M059J (cell line): ENCODE data around the gene RASGRF1. TPM values are rescaled to one million over a fixed set of nuclear protein-coding genes. Genes with fewer than 3 reads are reported as not detected.
"Not testable (repeated sequence)": the region's sequence is repeated elsewhere in the genome, so short reads cannot be mapped to it uniquely, and the experiment has no call there.

Experiments
- DNase-seq: peaks from one replicate; pipeline ENCODE4 v3.0.0-alpha.2; 2012; ENCODE audit warnings: low read depth
- total RNA-seq: library from RNA; depleted of rRNA; stranded (reverse); fragments of >200 nt; shearing (Covaris generic); gene quantifications from 2 replicates; pipeline ENCODE4 v1.2.3, GENCODE V29; 2014

Gene RASGRF1
- total RNA-seq, 1 experiment from 2014 or later, result 0.94 TPM

DNA sequence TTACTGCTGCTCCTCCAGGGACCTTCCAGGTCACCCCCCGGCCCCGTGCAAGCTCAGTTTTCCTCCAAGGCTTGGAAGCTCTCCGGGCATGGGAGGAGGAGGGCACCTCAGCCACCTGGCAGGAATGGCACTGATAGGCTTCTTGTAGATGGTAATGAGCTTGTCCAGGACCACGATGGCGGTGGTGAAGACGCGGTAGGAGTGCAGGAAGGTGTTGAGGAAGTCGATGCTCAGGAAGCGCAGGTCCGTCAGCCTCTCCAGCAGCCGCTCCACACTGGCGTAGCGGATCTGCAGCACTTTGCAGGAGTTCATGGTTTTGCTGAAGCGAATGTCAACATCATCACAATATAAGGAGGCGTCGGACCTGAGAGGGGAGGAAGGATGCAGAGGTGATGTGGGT is 84.5 kb downstream of the RASGRF1 start:
- no peak for DNase-seq

DNA sequence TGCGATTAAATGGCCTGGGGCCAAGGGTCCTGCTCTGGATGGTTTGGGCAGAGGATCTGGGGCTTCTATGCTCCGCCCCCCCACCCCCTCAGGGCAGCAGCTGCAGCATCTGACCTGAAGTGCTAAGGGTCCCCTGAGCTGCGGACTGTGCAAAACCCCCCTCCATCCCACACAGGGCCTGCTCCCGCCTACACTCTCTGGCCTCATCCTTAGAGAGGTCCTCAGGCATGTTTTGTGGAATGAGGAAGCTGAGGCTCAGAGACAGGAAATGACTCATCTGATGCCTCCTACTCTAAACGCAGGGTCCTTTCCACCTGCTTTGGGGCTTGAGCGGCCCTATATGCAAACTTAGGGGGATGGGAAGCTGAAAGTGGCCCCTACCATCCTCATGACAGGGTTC is 86.2 kb downstream of the RASGRF1 start:
- peak; percentile 88 for DNase-seq

DNA sequence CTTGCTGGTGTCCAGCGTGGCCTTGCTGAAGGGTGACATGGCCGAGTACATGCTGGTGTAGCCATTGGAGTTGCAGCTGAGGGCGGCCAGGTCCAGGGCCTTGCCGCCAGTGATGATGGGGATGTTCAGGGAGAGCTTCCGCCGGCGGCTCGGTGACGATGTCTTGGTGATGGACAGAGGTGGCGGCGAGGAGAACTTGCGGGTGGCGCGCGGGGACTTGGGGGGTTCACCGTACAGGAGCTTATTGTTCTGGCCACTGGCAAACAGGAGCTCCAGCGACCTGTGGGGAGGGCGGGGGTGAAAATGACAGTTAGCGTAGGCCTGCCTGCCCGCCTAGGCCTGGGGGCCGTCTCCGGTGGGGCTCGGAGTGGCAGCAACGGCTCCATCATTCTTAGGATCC is 86.7 kb downstream of the RASGRF1 start:
- no peak for DNase-seq

DNA sequence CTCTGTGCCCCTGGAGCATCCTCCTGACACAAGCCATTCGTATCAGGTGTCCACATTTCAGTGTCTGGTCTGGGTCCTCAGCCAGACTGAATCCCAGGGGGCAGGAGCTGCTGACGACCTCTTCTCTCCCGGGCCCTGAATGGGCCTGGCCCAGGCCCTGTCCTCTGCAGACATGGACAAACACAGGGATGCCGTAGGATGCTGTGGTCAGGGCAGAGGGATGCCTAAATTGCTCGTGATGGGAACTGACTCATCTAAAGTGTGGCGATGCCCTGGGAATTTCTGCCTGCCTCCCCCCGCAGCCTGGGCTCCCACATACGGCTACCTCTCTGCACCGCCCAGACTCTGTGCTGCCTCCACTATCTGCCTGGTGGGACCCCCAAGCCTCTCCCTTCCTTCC is 87.3 kb downstream of the RASGRF1 start:
- DNase-seq, result peak; percentile 75

DNA sequence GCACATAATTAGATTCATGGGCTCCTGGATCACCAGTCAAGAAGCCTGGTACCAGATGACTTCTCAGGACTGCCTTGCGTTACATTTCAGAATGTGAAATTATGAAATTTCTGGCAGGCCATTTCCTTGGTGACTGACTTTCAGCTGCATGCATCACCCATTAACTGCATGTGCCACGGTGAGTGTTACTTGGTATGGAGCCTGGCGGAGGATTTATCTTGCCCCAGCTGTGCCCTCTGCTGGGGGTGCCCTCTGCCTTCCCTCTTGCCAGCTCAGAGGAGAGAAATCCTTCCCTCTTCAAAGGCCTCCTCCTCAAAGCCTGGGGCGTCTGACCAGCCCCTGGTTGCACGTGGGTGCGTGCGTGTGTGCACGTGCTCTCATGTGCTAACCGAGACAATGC is 88.0 kb downstream of the RASGRF1 start:
- peak; percentile 40 for DNase-seq

DNA sequence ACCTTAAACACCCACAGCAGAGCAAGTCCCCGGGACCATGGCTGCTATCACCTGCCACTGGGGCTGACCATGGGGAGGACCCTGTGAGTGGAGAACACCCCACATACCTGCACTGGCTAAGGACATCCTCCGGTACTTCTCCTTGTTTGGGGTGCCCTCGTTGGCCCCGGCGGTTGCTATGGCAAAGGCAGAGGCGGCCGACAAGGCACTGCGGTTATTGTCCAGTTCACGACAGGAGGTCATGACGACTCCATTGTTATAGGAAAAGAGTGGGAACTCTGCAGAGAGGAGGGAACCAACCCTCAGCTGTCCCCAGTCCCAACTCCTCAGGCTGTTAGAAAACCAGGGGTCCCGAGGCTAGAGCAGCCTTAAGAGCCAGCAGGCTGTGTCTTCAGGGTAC is 90.9 kb downstream of the RASGRF1 start:
- no peak for DNase-seq

DNA sequence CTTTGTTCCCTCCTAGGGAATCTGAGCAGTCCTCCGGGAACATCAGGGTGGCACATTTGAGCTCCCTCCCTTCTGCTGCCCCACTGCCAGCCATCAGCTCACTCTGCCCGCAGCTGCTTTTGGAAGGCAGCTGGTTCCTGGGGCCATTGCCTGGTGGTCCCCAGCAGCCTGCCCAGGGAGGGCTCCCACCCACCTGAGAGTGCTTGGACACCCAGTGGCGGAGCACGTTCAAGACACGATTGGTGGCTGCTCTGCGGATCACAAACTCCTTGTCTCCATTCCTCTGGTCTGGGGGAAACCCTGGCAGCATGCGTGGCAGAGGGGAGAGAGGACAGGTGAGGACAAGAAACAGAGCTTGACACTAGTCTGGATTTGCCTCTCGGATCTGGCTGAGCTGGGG is 92.1 kb downstream of the RASGRF1 start:
- DNase-seq, result no peak

DNA sequence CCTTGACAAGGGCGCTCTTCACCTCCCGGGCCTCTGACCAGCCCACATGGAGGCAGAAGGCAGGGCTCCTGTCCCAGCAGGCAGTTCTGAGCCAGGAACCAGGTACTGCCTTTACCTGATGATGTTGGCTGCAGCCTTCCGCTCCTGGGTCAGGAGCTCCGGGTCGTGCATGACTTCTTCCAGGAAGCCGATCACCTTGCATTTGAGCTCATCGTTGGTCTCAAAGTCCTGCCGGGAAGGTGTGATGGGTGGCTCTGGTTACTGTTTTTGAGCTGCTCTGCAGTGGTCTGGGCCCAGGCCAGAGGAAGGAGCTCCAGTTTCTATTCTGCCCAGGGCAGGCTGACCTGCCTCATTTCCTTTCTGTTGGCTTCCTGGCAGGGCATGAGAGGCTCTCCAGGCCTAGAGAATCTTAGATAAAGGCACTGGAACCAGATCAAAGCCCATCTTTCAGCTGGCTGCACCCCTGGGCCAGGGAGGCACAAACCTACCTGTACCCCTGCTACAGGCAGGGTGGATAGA is 92.5 kb downstream of the RASGRF1 start:
- DNase-seq, result peak; percentile 30

DNA sequence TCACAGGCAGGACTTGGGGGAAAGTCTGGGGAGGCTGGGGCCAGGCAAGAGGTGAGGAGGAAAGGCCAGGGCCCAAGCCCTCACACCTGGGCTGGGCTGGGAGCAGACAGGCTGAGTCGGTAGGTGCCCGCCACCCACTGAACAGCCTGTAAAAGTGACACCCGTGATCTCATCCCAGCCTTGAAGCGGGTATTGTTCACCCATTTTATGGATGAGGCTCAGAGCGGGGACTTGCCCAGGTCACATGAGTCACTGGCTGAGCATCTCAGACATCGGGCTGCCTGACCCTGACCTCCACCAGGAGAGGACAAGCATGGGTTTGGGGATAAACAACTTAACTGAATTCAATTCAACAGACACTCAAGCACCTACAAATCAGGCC is 93.7 kb downstream of the RASGRF1 start:
- no peak for DNase-seq

DNA sequence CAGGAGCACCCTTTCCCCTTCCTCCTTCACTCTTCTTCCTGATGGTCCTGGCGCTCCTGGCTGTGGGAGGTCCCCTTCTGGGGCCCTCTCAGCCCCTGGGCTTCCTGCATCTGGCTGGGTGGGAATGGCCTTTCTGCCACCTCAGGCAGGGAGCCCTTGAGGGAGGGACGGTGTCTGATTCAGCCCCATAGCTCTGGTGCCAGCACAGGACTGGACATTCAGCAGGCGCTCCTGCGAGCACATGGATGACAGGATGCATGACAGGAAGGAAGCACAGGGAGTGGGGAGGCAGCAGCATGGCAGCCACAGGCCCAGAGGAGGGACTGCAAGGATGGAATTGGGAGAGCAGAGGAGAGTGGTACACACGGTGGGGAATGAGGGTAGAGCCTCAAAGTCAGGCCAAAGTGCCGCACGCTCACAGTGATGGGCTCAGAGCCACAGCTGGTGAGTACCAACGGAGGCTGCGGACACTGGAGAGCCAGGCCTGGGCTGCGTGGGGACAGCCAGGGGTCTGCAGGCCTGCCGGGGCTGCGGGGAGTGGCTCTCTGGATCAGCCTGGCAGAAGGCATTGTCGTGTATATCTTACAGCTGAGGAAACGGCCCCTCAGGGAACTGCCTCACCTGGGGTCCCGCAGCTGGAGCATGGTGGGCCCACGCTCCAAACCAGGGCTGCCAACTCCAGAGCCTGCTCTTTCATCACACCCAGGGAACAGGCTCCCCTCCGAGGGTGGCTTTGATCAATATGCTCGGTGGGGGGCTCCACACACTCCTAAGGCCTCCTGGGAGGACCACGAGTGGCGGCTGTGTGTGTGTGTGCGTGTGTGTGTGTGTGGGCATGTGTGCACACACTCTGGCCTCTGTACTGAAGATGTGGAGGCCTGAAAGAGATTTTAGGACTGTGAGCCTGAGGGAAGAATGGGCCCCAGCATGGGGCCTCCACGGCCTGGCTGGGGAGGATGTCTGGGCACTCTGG is 94.4 kb downstream of the RASGRF1 start:
- no peak for DNase-seq

DNA sequence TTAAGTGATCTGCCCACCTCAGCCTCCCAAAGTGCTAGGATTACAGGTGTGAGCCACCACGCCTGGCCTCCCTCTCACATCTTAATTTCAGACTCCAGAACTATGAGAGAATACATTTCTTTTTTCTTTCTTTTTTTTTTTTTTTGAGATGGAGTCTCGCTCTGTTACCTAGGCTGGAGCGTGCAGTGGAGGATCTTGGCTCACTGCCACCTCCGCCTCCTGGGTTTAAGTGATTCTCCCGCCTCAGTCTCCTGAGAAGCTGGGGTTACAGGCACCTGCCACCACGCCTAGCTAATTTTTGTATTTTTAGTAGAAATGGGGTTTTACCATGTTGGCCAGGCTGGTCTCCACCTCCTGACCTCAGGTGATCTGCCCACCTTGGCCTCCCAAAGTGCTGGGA is 95.4 kb downstream of the RASGRF1 start:
- DNase-seq, result not testable (repeated sequence)

DNA sequence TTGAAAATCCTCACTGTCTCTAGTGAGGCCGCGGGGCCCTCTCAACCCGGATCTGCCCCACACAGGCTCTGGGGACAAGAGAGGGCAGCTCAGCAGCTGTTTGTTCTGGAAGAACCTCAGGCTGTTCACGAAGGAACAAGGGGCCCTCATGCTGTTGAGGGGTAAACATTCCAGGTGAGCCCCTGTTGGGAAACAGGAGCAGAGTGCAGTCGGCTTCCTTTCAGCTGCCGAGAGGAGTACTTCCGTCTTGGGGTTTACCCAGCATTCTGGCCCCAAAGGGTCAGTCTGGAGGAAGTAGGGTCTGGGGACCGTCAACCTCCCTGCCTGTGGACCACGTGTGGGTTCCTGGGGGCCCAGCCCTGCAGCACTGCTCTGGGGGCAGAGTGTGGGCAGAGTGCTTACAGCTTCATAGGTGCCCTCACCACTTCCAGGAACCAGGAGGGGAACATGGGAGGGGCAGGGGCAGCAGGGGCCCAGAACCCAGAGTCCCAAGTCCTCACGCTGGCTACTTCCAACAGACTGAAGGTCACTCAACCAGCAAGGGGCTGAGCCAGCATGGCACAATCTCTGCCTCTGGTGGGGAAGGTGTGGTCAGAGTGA is 96.5 kb downstream of the RASGRF1 start:
- DNase-seq, result no peak

DNA sequence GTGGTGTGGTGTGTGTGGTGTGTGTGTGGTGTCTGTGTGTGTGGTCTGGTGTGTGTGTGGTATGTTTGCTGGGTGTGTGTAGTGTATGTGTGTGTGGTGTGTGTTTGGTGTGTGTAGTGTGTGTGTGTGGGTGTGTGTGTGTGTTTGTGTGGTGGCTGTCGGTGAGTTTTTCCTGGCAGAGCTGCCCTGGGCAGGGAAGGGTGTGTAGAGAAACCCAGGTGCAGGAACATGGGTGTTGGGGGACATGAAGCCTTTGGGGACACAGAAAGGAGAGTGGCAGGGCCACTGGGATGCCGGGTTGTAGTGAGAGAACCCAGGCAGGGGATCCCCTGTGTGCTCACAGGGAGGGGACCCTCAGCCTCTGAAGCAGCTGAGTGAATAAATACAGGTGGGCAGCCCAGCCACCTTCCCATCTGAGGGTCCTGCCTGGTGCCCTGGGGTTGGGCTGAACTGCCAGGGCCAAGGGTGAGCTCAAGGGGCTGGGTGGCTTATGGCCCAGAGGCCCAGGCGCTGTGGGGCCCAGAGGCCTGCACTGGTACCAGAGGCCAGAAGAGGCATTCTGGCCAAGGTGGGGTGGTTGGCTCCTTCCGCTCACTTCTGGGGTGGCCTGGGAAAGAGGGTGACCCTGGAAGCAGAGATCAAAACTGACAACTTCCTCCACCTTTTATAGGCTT is 97.2 kb downstream of the RASGRF1 start:
- no peak for DNase-seq

DNA sequence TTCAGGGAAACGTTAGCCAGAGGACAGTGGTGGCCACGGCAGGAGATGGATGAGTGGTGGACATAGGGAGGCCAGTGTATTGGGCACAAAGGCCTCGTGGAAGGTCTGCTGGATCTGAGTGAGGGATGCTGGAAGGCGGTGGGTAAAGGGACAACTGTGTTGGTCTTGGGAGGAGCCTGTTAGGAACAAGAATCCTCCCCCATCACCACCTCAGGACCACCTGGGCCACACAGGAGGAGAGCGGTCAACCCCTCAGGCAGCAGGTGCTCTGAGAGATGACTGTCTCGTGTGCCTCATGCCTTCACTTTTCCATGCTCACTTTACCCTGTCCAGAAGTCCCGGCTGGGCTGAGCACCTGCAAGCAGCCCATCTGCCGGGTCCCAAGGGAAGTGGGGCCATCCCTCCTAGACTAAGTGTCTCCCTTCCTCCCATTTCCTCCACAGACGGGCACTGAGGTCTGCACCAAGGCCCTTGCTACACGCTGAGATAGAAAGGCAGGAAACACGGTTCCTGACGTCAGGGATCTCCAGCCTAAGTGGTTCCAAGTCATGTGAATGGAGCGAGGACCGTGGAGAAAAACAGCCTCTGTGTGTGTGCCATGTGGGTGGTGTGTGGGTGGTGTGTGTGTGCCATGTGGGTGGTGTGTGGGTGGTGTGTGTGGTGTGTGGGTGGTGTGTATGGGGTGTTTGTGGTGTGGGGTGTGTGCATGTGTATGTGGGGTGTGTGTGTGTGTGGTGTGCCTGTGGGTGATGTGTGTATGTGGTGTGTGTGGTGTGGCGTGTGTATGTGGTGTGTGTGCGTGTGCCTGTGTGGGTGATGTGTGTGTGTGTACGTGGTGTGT is 97.9 kb downstream of the RASGRF1 start:
- no peak for DNase-seq

DNA sequence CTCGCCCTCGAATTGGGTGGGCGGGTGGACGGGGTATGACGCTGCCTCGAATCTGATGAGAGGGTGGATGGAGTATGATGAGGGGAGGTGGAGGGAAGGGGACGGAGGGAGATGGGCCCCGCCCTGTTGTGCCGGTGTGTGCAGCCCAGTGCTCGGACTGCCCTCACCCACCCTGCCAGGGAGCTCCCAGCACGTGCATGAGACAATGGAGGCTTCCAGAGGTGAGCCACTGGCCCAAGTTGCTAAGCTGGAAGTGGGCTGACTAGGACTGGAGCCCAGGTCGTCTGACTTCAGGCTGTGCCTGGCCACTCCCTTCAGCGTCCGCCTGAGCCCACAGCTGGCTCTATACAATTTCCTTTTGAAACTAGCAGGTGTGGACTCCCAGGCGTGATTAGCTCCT is 98.7 kb downstream of the RASGRF1 start:
- no peak for DNase-seq

DNA sequence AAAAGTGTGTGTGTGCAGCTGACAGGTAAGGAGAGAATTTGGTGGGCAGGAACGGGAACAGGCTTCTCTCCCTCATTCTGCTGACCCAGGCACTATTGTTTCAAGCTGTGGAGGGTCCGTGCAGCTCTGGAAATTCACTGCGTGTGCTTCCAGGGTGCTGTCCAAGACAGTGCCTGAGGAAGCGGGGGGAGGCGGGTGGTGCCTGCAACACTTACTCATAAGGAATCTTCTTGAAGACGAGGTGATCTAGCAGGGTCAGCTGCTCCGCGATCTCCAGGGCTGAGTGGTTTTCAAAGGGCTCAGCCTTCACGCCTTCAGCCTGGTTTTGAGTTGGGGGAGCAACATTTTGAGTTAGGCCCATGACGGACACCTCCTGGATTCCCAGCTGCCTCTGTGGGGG is 99.1 kb downstream of the RASGRF1 start:
- DNase-seq, result no peak

DNA sequence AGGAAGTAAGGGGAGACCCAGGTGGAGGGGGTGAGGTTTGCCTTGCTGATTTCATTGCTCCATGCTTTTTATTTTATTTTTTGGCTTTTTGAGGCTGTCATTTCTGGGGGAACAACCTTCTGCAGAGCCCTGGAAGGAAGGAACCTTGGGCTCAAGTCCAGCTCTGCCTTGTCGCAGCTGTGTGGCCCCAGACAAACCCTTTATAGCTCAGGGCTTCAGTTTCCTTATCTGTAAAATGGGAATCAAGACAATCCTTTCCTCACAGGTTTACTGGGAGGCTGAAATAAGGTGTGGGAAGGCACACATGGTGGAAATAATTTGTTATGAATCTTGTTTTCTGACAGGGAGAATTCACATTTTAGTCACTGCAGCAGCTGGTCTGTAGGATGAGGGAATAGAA is 100.3 kb downstream of the RASGRF1 start:
- no peak for DNase-seq

DNA sequence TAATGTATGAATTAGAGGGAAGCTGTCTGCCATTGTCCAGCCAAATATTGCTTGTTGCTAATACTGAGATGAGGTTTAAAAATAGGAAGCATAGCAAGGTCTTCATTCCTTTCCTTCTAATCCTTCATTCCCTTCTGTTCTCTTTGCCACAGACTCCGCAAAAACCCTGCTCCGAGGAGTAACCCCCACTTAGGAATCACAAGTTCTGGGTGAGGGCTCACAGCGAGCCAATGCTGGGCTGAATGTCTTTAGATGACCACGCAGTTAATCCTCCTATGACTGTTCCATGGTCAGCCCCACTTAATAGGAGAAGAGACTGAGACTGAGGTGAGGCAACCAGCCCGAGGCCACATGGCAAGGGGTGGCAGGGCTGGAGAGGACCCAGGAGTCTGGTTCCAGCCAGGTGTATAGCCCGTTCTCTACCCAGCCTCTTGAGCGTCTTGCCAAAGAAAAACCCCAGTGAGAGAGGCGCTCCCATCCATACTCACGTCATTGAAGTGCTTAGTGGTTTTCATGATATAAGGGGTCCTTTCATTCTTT is 100.8 kb downstream of the RASGRF1 start:
- no peak for DNase-seq

DNA sequence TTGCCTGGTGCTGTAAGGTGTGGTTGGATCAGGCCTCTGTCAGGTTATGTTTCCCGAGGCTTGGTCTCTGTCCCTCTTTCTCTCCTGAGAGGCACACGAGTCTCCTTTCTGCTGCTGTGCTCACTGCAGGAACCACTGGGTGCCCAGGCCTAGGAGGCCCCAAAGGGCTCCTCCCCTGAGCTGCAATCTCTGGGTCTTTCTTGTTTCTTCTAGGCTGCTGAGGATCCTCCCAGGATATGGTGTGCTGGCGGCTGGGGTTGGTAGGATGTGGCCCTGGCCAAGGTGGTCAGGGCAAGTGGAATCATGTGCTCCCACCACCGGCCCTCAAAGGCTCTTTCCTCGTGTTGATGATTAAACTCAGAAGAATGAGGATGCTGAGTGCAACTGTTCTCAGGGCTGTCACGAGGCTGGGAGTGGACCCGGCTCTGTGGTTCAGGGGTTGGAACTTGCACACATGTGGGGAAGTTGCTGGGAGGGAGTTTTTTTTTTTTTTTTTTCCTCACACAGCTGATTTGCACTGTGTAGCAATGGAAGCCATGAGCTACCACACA is 102.1 kb downstream of the RASGRF1 start:
- peak; percentile 98 for DNase-seq

DNA sequence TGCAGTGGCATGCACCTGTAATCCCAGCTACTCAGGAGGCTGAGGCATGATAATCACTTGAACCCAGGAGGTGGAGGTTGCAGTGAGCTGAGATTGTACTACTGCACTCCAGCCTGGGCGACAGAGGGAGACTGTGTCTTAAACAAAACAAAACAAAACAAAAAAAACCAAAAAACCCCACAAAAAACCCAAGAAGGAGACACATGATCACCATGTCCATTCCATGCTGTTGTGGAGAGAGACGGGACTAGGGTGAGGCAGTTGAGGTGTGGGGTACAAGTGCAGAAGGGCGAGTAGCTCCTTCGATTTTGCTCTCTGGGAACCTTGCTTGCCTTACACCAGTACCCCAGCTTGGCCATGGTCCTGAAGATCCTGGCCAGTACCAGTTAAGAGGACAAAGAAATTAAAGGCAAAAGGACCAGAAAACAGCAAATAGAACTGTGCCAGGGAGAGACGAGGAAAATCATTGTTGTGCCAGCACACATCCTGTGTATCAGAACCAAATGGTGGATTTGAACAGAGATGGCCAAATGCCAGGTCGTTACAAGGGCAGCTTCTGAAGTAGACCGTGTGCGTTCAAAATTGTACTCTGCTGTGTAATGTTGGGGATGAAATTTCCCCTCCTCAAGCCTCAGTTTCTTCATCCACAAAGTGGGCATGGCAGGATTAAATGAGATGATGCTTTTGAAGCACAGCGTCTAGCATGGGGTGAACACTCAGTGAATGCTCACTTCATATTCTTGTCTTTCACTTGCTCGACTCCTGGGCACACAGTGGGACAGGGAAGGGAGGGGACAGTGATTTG is 102.8 kb downstream of the RASGRF1 start:
- no peak for DNase-seq
